C4-2B (cell line): ENCODE data around the gene DBP.

Source experiments
- CTCF ChIP-seq: fragments of 450-650 bp; conservative IDR thresholded peaks from 2 replicates; pipeline ENCODE4 v1.5.1; 2017; ENCODE audit warnings: mild to moderate bottlenecking
- ZFX ChIP-seq: fragments of 450-650 bp; IDR thresholded peaks from 2 replicates; pipeline ENCODE4 v1.6.1; 2017

- TF ChIP-seq CTCF (no peak), ZFX (no peak)
Measured at GRCh38 chr19:48668761-48669160, 31.6 kb upstream of the DBP start.
